Testis (tissue), 3 donors: ENCODE measurements around the gene ANKRD60. TPM values are rescaled to one million over a fixed set of nuclear protein-coding genes. Genes with fewer than 3 reads are reported as not detected.

Experiments used
- DNase-seq: peaks from one replicate; pipeline ENCODE4 v3.0.0-alpha.2; 2019
- H3K27ac ChIP-seq, 2 donors: fragments of 200-600 bp; sonication (generic); one replicate each; pipeline ENCODE4 v1.5.1; 2019
- H3K27me3 ChIP-seq: fragments of 200-600 bp; sonication (generic); one replicate; pipeline ENCODE4 v1.5.1; 2019
- H3K36me3 ChIP-seq: fragments of 200-600 bp; sonication (generic); one replicate; pipeline ENCODE4 v1.5.1; 2017; ENCODE audit warnings: low read depth; ENCODE audit errors: missing control alignments
- H3K4me1 ChIP-seq: fragments of 200-600 bp; sonication (generic); one replicate; pipeline ENCODE4 v1.5.1; 2019
- H3K4me3 ChIP-seq, 2 donors: fragments of 200-600 bp; sonication (generic); one replicate each; pipeline ENCODE4 v1.5.1; 2017 to 2019
- H3K9me3 ChIP-seq: fragments of 200-600 bp; sonication (generic); one replicate; pipeline ENCODE4 v1.5.1; 2017
- CTCF ChIP-seq, 3 experiments: fragments of 450-650 bp in 2 of 3; fragments of 200-600 bp in 1 of 3; sonication (generic) in 1 of 3; IDR thresholded peaks; one replicate each; pipeline ENCODE4 v1.5.1; 2016 to 2019; ENCODE audit warnings: antibody characterized with exemption in 3 of 3, mild to moderate bottlenecking in 2 of 3, moderate library complexity in 1 of 3
- POLR2A ChIP-seq: fragments of 450-650 bp; IDR thresholded peaks from one replicate; pipeline ENCODE4 v1.6.1; 2017; ENCODE audit warnings: antibody characterized with exemption, mild to moderate bottlenecking, moderate library complexity
- WGBS, 2 donors: methylation state at CpG; one replicate each; pipeline ENCODE4 v1.1.5; 2018; 5-methylcytosine and 5-hydroxymethylcytosine counted together
- intact Hi-C: fragments of 100-400 bp; cut with DNase I; formaldehyde crosslinking; loops from one replicate; pipeline ENCODE4 v1.15.1; 2023; ENCODE audit warnings: low total_unique reads
- polyA plus RNA-seq: library from polyadenylated mRNA; stranded (reverse); fragments of 350-450 nt; fragmentation: Illumina TruSeq; extraction: RNeasy Lipid Tissue Mini Kit (QIAGEN cat#74804); gene quantifications from one replicate; pipeline ENCODE4 v1.2.3, GENCODE V29; 2014; ENCODE audit warnings: low read depth, low replicate concordance; ENCODE audit not compliant: insufficient read depth
- total RNA-seq, 2 donors: library from RNA; depleted of rRNA; stranded (reverse); fragments of >200 nt; gene quantifications; one replicate each; pipeline ENCODE4 v1.2.3, GENCODE V29; 2016

Gene ANKRD60
- total and polyA plus RNA-seq, 3 donors from 2014 or later, result 3.0 to 8.0 (median 7.7) TPM

DNA sequence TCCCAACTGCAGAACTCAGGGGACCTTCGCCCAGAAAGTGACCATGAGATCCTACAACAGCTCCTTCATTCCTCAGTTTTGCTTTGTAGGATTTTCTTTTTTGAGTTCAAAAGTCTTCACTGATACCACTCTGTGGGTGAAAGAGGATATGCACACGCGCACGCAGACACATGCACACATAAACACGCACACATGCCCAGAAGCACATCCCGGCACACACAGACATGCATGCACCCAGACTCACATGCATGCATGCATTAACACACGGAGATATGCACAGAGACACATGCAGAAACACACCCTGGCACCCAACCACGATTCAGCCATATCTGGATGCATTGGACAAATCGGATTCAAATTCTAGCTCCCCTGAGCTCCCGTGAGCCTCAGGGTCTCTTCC, 36.4 kb downstream of the ANKRD60 start:
- Histone ChIP-seq H3K27ac (no peak overlapping the region), H3K4me1 (no peaks in the 10 kb centered on the region), H3K36me3 (no peaks in the 10 kb centered on the region), H3K9me3 (no peaks in the 10 kb centered on the region), H3K4me3 (no peak overlapping the region), H3K27me3 (no peaks in the 10 kb centered on the region)
- TF ChIP-seq POLR2A, result no peak
- no peak for TF ChIP-seq CTCF (IDR thresholded peaks at IDR 0.05)
- intact Hi-C loops, result no loop called here
- WGBS, 2 donors, result 78 to 80% methylated on average over 10 of the region's 10 CpGs
- DNase-seq, result no peak

- 59 to 79% methylated on average over 2 of the region's 2 CpGs for WGBS, 2 donors
- no peak for DNase-seq
- TF ChIP-seq POLR2A, result no peak
- no peak for TF ChIP-seq CTCF (IDR thresholded peaks at IDR 0.05)
- intact Hi-C loops, result no loop called here
- Histone ChIP-seq H3K4me1 (no peaks in the 10 kb centered on the region), H3K4me3 (no peak overlapping the region), H3K9me3 (no peaks in the 10 kb centered on the region), H3K27ac (no peak overlapping the region), H3K27me3 (no peaks in the 10 kb centered on the region), H3K36me3 (no peaks in the 10 kb centered on the region)
Measured at GRCh38 chr20:58188527-58188926, 39.9 kb downstream of the ANKRD60 start.

- Histone ChIP-seq H3K27me3 (no peaks in the 10 kb centered on the region), H3K4me1 (peaks cover 1% of the 10 kb centered on the region), H3K36me3 (no peaks in the 10 kb centered on the region), H3K4me3 (no peak overlapping the region), H3K27ac (no peak overlapping the region), H3K9me3 (no peaks in the 10 kb centered on the region)
- TF ChIP-seq CTCF (IDR thresholded peaks at IDR 0.05), result no peak
- no peak for DNase-seq
- intact Hi-C loops, result no loop called here
- WGBS, 2 donors, result 93 to 98% methylated on average over 4 of the region's 4 CpGs
Measured at GRCh38 chr20:58184984-58185383, 43.5 kb downstream of the ANKRD60 start.

DNA sequence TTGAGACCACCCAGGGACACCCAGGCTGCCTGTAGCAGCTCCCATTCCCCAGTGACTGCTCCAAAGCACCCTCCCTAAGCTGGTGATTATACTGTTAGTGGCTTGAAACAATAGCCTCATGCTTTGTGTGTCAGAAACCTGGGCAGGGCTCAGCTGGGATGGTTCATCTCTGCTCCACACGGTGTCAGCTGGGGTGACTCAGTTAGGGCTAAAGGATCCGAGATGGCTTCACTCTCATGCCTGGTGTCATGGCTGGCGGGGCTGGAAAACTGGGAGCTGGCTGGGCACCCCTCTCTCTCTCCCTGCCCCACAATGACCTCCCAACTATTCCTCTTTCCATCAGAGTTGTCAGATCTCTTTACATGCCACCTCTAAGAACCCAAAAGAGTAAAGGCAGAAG, 44.4 kb downstream of the ANKRD60 start:
- Histone ChIP-seq H3K27ac (no peak overlapping the region), H3K4me1 (peaks cover 9% of the 10 kb centered on the region), H3K9me3 (no peaks in the 10 kb centered on the region), H3K27me3 (no peaks in the 10 kb centered on the region), H3K36me3 (no peaks in the 10 kb centered on the region), H3K4me3 (no peak overlapping the region)
- DNase-seq, result no peak
- intact Hi-C loops, result no loop called here
- TF ChIP-seq CTCF (IDR thresholded peaks at IDR 0.05) (no peak), POLR2A (no peak)
- 100% methylated on average over 1 to 3 of the region's 3 CpGs for WGBS, 2 donors

DNA sequence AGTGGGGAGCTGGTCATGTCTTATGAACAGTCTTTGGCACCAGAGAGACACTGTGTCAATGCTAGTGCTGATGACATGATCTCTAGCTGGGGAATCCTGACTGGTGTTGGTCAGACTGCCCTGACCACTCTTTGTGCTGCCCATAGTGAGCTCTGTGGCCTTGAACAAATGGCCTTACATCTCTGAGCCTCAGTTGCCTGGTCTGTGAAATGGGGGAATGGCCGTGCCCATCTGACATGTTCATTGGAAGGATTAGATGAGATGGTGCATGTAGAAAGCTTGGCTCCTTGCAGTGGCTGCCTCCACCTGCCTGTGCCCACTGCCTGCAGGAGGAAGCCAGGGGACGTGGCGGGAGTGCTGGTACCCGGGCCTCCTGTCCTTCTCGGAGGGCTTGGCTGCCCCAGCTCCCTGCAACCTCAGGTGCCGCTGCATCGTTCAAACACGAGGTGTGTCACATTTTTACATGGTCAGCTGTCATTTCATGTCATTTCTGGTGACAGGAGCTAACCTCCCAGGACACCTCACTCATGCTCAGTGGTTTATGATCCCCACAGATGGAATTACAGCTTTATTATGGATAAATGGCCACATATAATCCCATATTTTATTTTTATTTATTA, 45.8 kb downstream of the ANKRD60 start:
- Histone ChIP-seq H3K27me3 (no peaks in the 10 kb centered on the region), H3K27ac (no peak overlapping the region), H3K4me3 (no peak overlapping the region), H3K36me3 (no peaks in the 10 kb centered on the region), H3K9me3 (no peaks in the 10 kb centered on the region), H3K4me1 (peaks cover 10% of the 10 kb centered on the region)
- WGBS, 2 donors, result 92 to 93% methylated on average over 6 to 8 of the region's 8 CpGs
- TF ChIP-seq CTCF (IDR thresholded peaks at IDR 0.05) (no peak), POLR2A (no peak)
- no peak for DNase-seq
- intact Hi-C loops, result no loop called here
